Chondrocyte (in vitro differentiated cells): Measurements from ENCODE around the gene OTUD7B. TPM values are rescaled to one million over a fixed set of nuclear protein-coding genes. Genes with fewer than 3 reads are reported as not detected.
"Not testable (repeated sequence)": the region's sequence is repeated elsewhere in the genome, so short reads cannot be mapped to it uniquely, and the experiment has no call there.

Experiments used
- DNase-seq: peaks from one replicate; pipeline ENCODE4 v3.0.0; 2021; ENCODE audit warnings: mixed read lengths, low spot score
- H3K27ac Mint-ChIP-seq: one replicate; pipeline ENCODE4 v1.8.0; 2021; ENCODE audit warnings: mild to moderate bottlenecking, moderate library complexity, mixed read lengths; ENCODE audit not compliant: unreplicated experiment
- H3K27me3 Mint-ChIP-seq: 2 replicates; pipeline ENCODE4 v1.8.0; 2021; ENCODE audit warnings: low read depth, mixed read lengths
- H3K36me3 Mint-ChIP-seq: 2 replicates; pipeline ENCODE4 v1.8.0; 2021; ENCODE audit warnings: low read depth, mixed read lengths
- H3K4me1 Mint-ChIP-seq: 2 replicates; pipeline ENCODE4 v1.8.0; 2021; ENCODE audit warnings: low read depth, mild to moderate bottlenecking, mixed read lengths
- H3K4me3 Mint-ChIP-seq: one replicate; pipeline ENCODE4 v1.8.0; 2021; ENCODE audit warnings: mild to moderate bottlenecking, moderate library complexity, mixed read lengths; ENCODE audit not compliant: unreplicated experiment
- H3K9me3 Mint-ChIP-seq: 2 replicates; pipeline ENCODE4 v1.8.0; 2021; ENCODE audit warnings: low read depth, mixed read lengths
- total RNA-seq: library from RNA; stranded (reverse); gene quantifications from 3 replicates; pipeline ENCODE4 v1.2.1, GENCODE V29; 2021
- TF ChIP-seq, protein P1 (sequence below): fragments of 200-600 bp; sonication (generic); IDR thresholded peaks from 2 replicates; pipeline ENCODE4 v1.5.0; 2021; ENCODE audit warnings: antibody characterized with exemption, mild to moderate bottlenecking, moderate library complexity

The OTUD7B gene
- total RNA-seq, 1 donor from 2014 or later = 24.5 TPM

- Mint-ChIP-seq H3K36me3 (peaks cover 37% of the 10 kb centered on the region), H3K27me3 (no peaks in the 10 kb centered on the region), H3K4me3 (no peak overlapping the region), H3K27ac (peak overlapping the region; percentile 78), H3K4me1 (peaks cover 14% of the 10 kb centered on the region), H3K9me3 (peaks cover 3% of the 10 kb centered on the region)
- no peak for DNase-seq
- TF ChIP-seq, protein P1, sequence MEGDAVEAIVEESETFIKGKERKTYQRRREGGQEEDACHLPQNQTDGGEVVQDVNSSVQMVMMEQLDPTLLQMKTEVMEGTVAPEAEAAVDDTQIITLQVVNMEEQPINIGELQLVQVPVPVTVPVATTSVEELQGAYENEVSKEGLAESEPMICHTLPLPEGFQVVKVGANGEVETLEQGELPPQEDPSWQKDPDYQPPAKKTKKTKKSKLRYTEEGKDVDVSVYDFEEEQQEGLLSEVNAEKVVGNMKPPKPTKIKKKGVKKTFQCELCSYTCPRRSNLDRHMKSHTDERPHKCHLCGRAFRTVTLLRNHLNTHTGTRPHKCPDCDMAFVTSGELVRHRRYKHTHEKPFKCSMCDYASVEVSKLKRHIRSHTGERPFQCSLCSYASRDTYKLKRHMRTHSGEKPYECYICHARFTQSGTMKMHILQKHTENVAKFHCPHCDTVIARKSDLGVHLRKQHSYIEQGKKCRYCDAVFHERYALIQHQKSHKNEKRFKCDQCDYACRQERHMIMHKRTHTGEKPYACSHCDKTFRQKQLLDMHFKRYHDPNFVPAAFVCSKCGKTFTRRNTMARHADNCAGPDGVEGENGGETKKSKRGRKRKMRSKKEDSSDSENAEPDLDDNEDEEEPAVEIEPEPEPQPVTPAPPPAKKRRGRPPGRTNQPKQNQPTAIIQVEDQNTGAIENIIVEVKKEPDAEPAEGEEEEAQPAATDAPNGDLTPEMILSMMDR = no peak
These were observed 47.8 kb downstream of the OTUD7B start for GRCh38 chr1:149962736-149963135.

GRCh38 chr1:149962039-149962647 is 48.4 kb downstream of the OTUD7B start:
- TF ChIP-seq, protein P1 = peak; percentile 92
- Mint-ChIP-seq H3K27me3 (no peaks in the 10 kb centered on the region), H3K4me1 (peaks cover 14% of the 10 kb centered on the region), H3K9me3 (peaks cover 3% of the 10 kb centered on the region), H3K36me3 (peaks cover 37% of the 10 kb centered on the region), H3K27ac (peak overlapping the region; percentile 78), H3K4me3 (no peak overlapping the region)
- no peak for DNase-seq

DNA sequence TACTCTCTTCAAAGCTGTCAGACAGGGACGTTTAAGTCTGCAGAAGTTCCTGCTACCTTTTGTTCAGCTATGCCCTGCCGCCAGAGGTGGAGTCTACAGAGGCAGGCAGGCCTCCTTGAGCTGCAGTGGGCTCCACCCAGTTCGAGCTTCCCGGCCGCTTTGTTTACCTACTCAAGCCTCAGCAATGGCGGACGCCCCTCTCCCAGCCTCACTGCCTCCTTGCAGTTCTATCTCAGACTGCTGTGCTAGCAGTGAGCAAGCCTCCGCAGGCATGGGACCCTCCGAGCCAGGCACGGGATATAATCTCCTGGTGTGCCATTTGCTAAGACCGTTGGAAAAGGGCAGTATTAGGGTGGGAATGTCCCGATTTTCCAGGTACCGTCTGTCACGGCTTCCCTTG is 53.0 kb downstream of the OTUD7B start:
- H3K27me3 Mint-ChIP-seq, H3K27ac Mint-ChIP-seq, H3K9me3 Mint-ChIP-seq, H3K4me3 Mint-ChIP-seq, DNase-seq, H3K4me1 Mint-ChIP-seq: not testable (repeated sequence)
- peaks cover 49% of the 10 kb centered on the region for H3K36me3 Mint-ChIP-seq

DNA sequence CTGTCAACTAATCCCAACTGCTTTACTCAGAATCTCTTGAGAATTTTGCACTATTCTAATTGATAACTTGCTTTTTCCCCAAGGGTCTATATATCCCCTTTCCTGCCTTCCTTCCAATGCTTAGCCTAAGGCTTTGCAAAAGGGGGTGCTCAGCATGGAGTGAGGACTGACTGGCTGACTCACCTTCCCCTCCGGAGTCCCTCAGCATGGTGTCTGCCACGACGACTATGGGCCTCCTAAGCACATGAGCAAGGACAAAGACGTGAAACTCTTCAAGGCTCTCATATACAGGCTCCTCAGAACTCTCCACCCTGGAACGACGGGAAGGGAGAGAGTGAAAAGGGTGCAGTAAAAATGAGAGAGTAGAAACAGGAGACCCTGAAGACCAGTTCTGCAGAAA is 60.6 kb downstream of the OTUD7B start:
- Mint-ChIP-seq H3K36me3 (peaks cover 33% of the 10 kb centered on the region), H3K4me1 (no peaks in the 10 kb centered on the region), H3K27ac (peak overlapping the region; percentile 29), H3K9me3 (no peaks in the 10 kb centered on the region), H3K4me3 (no peak overlapping the region), H3K27me3 (no peaks in the 10 kb centered on the region)
- DNase-seq = no peak
- TF ChIP-seq, protein P1 = no peak

DNA sequence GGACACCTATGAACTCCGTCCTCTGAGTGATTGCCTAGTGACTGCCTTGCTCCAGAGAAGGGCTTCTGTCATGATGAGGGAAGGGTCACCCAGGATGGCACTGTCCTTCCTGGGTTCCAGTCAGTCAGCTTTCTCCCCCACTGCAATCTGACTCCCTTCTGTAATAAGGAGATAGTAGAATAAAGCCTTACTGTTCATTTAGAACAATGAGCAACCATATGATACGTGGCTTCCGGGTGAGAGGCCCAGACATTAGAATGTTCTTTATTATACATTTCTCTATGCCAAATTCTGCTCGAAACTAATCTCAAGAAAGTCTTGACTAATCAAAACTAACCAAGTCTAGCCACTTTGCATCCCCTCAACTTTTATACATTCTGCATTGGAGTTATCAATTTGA is 65.3 kb downstream of the OTUD7B start:
- H3K9me3 Mint-ChIP-seq = no peaks in the 10 kb centered on the region
- H3K36me3 Mint-ChIP-seq = peaks cover 23% of the 10 kb centered on the region
- no peak for DNase-seq
- H3K27ac Mint-ChIP-seq = no peak overlapping the region
- TF ChIP-seq, protein P1 = no peak
- H3K4me1 Mint-ChIP-seq = peaks cover 5% of the 10 kb centered on the region
- H3K4me3 Mint-ChIP-seq = no peak overlapping the region
- no peaks in the 10 kb centered on the region for H3K27me3 Mint-ChIP-seq

GRCh38 chr1:149942885-149943284 is 67.6 kb downstream of the OTUD7B start:
- Mint-ChIP-seq H3K4me3 (no peak overlapping the region), H3K9me3 (no peaks in the 10 kb centered on the region), H3K27me3 (no peaks in the 10 kb centered on the region), H3K4me1 (peaks cover 25% of the 10 kb centered on the region), H3K36me3 (peaks cover 17% of the 10 kb centered on the region), H3K27ac (no peak overlapping the region)
- no peak for DNase-seq
- TF ChIP-seq, protein P1 = no peak
